ENCODE results near the gene IGFN1. TPM values are rescaled to one million over a fixed set of nuclear protein-coding genes. Genes with fewer than 3 reads are reported as not detected.

Gene IGFN1
- polyA plus RNA-seq, 1 of the 3 experiments (the other 2 are of a cell fraction), result 0.18 TPM

DNA sequence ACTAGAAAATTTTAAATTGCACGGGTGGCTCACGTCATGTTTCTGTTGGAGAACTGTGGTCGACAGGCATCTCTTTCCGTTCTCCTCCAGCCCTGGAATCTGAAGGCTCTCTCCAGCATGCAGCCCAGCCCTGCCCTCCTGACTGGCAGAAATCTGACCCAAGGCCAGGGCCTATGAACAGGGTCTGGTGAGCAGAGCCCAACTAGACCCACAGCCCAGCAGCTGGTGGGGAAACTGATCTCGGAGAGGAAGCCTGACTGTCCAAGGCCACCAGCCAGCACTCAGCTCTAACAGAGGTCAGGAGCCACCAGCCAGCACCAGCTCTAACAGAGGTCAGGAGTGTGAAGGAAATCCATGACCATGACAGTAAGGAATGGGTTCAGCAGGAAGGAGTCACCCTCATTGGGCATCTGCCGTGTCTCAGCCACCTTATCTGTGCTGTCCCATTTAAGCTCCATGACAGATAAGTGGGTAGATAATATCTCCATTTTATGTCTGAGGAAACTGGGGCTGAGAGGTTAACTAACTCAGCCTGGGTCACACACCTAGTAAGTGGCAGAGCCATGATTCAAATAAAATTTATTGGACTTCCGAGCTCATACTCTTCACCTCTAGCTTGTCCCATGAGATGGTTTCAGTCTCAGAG, 72.5 kb downstream of the IGFN1 start:
- Histone ChIP-seq H3K79me2 (ENCODE audit: insufficient read depth) (no peaks in the 10 kb centered on the region), H3K4me1 (ENCODE audit: control insufficient read depth in 1 of 2, insufficient read depth in 2 of 2, low read depth in 1 of 2, low read length in 1 of 2) (peaks cover 24 to 27% of the 10 kb centered on the region in 2 experiments), H3K4me2 (no peak overlapping the region), H3K9me2 (no peaks in the 10 kb centered on the region), H3K9me3 (no peaks in the 10 kb centered on the region), H3K36me3 (replicated peaks in 1 of 2; ENCODE audit: control insufficient read depth in 1 of 2, insufficient read depth in 2 of 2, low read length in 1 of 2) (no peaks in the 10 kb centered on the region), H3K27ac (ENCODE audit: low read depth in 2 of 2, low read length in 1 of 2) (no peak overlapping the region; a peak in 1 of 4 replicates), H3K27me3 (ENCODE audit: insufficient read depth) (no peaks in the 10 kb centered on the region), H4K20me1 (ENCODE audit: insufficient read depth) (no peaks in the 10 kb centered on the region), H3K4me3 (ENCODE audit: low read depth in 2 of 2, low read length in 1 of 2) (no peak overlapping the region), H3K9ac (no peak overlapping the region), H2AFZ (ENCODE audit: low read depth) (no peak overlapping the region), H3F3A (replicated peaks; ENCODE audit: insufficient read depth) (peaks cover 19% of the 10 kb centered on the region)
- 85% methylated on average over 7 of the region's 7 CpGs for WGBS (ENCODE audit: low lambda C conversion rate)
- POLR2A ChIA-PET, result interaction anchor here (0.7 kb wide), 1 partner anchor 16 kb away, joined by 3 read pairs; no protein-coding TSS in a partner anchor
- CTCF ChIA-PET, result interaction anchor here (1.0 to 9.6 kb wide), 8 partner anchors 9 to 172 kb away, joined by 3 to 99 read pairs (median 8); no protein-coding TSS in a partner anchor
- peak; percentile 39 for DNase-seq
- TF ChIP-seq RAD21 (IDR thresholded peaks at IDR 0.05; ENCODE audit: low read length) (no peak), GATA2 (CRISPR knock-in tag; IDR thresholded peaks at IDR 0.05) (peak; percentile 47), GABPA (IDR thresholded peaks at IDR 0.05; ENCODE audit: low read depth) (no peak)

DNA sequence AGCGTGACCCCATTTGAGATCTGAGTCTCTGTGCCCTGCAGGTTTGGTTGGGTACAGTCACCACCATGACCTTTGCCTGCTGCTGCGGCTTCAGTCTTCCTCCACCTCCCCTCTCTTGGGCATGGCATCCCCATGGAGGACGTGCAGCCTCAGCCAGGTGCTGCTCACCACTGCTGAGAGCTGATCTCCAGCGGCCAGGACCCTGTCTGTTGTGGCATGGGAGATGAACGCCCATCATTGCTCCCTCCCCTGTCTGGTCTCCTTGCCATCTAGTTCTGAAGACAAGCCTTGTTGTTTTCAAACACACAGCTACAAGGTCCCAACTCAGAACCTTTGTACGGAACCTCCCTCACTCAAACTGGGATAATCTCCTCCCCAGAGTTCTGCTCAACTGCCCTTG, 73.4 kb downstream of the IGFN1 start:
- DNase-seq, result peak; percentile 7
- Histone ChIP-seq H3K27me3 (ENCODE audit: insufficient read depth) (no peaks in the 10 kb centered on the region), H3K9ac (no peak overlapping the region), H3K36me3 (replicated peaks in 1 of 2; ENCODE audit: control insufficient read depth in 1 of 2, insufficient read depth in 2 of 2, low read length in 1 of 2) (no peaks in the 10 kb centered on the region), H3K4me1 (ENCODE audit: control insufficient read depth in 1 of 2, insufficient read depth in 2 of 2, low read depth in 1 of 2, low read length in 1 of 2) (peaks cover 33 to 37% of the 10 kb centered on the region in 2 experiments), H3K4me3 (ENCODE audit: low read depth in 2 of 2, low read length in 1 of 2) (no peak overlapping the region), H3K4me2 (no peak overlapping the region), H3K9me2 (no peaks in the 10 kb centered on the region), H3K9me3 (no peaks in the 10 kb centered on the region), H3F3A (replicated peaks; ENCODE audit: insufficient read depth) (peaks cover 26% of the 10 kb centered on the region), H4K20me1 (ENCODE audit: insufficient read depth) (no peaks in the 10 kb centered on the region), H3K27ac (ENCODE audit: low read depth in 2 of 2, low read length in 1 of 2) (no peak overlapping the region), H3K79me2 (ENCODE audit: insufficient read depth) (no peaks in the 10 kb centered on the region), H2AFZ (ENCODE audit: low read depth) (no peak overlapping the region)
- WGBS (ENCODE audit: low lambda C conversion rate), result 86% methylated on average over 6 of the region's 6 CpGs
- POLR2A ChIA-PET, result no interaction called here
- CTCF ChIA-PET, result interaction anchor here (1.0 to 9.6 kb wide), 5 partner anchors 10 to 121 kb away, joined by 3 to 99 read pairs (median 20); no protein-coding TSS in a partner anchor
- TF ChIP-seq, protein P1, sequence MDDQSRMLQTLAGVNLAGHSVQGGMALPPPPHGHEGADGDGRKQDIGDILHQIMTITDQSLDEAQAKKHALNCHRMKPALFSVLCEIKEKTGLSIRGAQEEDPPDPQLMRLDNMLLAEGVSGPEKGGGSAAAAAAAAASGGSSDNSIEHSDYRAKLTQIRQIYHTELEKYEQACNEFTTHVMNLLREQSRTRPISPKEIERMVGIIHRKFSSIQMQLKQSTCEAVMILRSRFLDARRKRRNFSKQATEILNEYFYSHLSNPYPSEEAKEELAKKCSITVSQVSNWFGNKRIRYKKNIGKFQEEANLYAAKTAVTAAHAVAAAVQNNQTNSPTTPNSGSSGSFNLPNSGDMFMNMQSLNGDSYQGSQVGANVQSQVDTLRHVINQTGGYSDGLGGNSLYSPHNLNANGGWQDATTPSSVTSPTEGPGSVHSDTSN (IDR thresholded peaks at IDR 0.05), result no peak
- TF ChIP-seq JUND (IDR thresholded peaks at IDR 0.05) (no peak), POLR2AphosphoS5 (IDR thresholded peaks at IDR 0.05; ENCODE audit: low read depth, low read length) (no peak), TAF1 (IDR thresholded peaks at IDR 0.05; ENCODE audit: borderline replicate concordance, low read depth, low read length) (no peak), EZH2phosphoT487 (IDR thresholded peaks at IDR 0.05; ENCODE audit: borderline replicate concordance, low read depth) (no peak), CHD2 (IDR thresholded peaks at IDR 0.05; ENCODE audit: low read length, partially characterized antibody) (no peak), RAD21 (IDR thresholded peaks at IDR 0.05; ENCODE audit: low read length) (no peak), RFX5 (IDR thresholded peaks at IDR 0.05; ENCODE audit: low read length) (no peak), FOXJ3 (CRISPR knock-in tag; IDR thresholded peaks at IDR 0.05) (no peak), ELF1 (IDR thresholded peaks at IDR 0.05) (no peak), FOXM1 (IDR thresholded peaks at IDR 0.05; ENCODE audit: low read depth) (no peak), RXRA (IDR thresholded peaks at IDR 0.05; ENCODE audit: borderline replicate concordance, low read depth) (no peak), EP300 (IDR thresholded peaks at IDR 0.05; ENCODE audit: borderline replicate concordance in 1 of 2, low read depth in 1 of 2, low read length in 1 of 2) (no peak), SMC3 (IDR thresholded peaks at IDR 0.05; ENCODE audit: low read depth, low read length) (no peak), FOSL2 (IDR thresholded peaks at IDR 0.05; ENCODE audit: borderline replicate concordance, low read depth) (no peak), RCOR1 (IDR thresholded peaks at IDR 0.05; ENCODE audit: low read length) (no peak)
- TF ChIP-seq, protein P2, sequence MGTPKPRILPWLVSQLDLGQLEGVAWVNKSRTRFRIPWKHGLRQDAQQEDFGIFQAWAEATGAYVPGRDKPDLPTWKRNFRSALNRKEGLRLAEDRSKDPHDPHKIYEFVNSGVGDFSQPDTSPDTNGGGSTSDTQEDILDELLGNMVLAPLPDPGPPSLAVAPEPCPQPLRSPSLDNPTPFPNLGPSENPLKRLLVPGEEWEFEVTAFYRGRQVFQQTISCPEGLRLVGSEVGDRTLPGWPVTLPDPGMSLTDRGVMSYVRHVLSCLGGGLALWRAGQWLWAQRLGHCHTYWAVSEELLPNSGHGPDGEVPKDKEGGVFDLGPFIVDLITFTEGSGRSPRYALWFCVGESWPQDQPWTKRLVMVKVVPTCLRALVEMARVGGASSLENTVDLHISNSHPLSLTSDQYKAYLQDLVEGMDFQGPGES (IDR thresholded peaks at IDR 0.05; ENCODE audit: low read depth, low read length), result no peak
- TF ChIP-seq, protein P3, sequence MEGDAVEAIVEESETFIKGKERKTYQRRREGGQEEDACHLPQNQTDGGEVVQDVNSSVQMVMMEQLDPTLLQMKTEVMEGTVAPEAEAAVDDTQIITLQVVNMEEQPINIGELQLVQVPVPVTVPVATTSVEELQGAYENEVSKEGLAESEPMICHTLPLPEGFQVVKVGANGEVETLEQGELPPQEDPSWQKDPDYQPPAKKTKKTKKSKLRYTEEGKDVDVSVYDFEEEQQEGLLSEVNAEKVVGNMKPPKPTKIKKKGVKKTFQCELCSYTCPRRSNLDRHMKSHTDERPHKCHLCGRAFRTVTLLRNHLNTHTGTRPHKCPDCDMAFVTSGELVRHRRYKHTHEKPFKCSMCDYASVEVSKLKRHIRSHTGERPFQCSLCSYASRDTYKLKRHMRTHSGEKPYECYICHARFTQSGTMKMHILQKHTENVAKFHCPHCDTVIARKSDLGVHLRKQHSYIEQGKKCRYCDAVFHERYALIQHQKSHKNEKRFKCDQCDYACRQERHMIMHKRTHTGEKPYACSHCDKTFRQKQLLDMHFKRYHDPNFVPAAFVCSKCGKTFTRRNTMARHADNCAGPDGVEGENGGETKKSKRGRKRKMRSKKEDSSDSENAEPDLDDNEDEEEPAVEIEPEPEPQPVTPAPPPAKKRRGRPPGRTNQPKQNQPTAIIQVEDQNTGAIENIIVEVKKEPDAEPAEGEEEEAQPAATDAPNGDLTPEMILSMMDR (IDR thresholded peaks at IDR 0.05), result no peak
- TF ChIP-seq, protein P4, sequence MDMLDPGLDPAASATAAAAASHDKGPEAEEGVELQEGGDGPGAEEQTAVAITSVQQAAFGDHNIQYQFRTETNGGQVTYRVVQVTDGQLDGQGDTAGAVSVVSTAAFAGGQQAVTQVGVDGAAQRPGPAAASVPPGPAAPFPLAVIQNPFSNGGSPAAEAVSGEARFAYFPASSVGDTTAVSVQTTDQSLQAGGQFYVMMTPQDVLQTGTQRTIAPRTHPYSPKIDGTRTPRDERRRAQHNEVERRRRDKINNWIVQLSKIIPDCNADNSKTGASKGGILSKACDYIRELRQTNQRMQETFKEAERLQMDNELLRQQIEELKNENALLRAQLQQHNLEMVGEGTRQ (IDR thresholded peaks at IDR 0.05; ENCODE audit: borderline replicate concordance, low read depth, low read length), result no peak
- TF ChIP-seq, protein P5, sequence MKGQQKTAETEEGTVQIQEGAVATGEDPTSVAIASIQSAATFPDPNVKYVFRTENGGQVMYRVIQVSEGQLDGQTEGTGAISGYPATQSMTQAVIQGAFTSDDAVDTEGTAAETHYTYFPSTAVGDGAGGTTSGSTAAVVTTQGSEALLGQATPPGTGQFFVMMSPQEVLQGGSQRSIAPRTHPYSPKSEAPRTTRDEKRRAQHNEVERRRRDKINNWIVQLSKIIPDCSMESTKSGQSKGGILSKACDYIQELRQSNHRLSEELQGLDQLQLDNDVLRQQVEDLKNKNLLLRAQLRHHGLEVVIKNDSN (IDR thresholded peaks at IDR 0.05; ENCODE audit: borderline replicate concordance, low read depth), result no peak
